ENCODE results near the gene ROPN1. TPM values are rescaled to one million over a fixed set of nuclear protein-coding genes. Genes with fewer than 3 reads are reported as not detected.

ROPN1 gene
- total RNA-seq (2022; extraction: Qiagen RNA extraction; ENCODE audit: low read depth) = not detected in 5 replicates

GRCh38 chr3:123991730-123992588 is at the start of gene ROPN1:
Gene ROPN1, minus strand, starts transcription at chr3:123992124. Its CDS starts 11,643 bp downstream, at chr3:123980481.

DNA sequence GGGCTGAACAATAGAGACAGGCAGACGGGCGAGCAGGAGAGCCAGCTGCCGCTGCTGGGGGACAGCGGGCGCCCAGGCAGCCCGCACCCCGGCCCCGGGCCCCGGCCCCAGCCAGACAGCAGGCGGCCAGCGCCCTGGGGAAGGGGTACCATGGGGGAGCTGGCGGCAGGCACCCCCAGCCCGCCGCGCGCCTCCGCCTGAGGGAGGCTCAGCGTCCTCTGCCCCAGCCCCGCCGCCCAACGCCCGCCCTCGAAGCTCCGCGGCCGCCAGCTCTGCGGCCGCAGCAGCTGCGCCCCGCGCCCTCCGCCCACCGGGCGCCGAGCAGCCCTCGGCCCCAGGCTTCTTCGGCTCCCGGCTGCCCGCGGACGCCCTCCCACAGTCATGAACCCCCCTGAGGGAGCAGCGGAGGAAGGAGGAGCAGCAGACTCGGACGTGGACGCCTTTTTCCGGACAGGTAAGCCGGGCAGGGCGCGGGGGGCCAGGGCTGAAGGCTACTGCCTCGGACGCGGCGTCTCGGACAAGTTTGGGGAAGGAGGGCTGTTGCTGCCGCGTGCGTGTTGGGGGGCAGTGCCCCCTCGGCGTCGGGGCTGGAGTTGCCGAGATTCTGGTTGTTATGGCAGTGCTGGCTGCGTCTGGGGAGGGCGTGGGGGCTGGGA is 41.6 kb upstream of the ROPN1 start, which contains the start of gene KALRN:
TSS of gene KALRN (plus strand) at position 10 of the 656 bp plus-strand sequence.

DNA sequence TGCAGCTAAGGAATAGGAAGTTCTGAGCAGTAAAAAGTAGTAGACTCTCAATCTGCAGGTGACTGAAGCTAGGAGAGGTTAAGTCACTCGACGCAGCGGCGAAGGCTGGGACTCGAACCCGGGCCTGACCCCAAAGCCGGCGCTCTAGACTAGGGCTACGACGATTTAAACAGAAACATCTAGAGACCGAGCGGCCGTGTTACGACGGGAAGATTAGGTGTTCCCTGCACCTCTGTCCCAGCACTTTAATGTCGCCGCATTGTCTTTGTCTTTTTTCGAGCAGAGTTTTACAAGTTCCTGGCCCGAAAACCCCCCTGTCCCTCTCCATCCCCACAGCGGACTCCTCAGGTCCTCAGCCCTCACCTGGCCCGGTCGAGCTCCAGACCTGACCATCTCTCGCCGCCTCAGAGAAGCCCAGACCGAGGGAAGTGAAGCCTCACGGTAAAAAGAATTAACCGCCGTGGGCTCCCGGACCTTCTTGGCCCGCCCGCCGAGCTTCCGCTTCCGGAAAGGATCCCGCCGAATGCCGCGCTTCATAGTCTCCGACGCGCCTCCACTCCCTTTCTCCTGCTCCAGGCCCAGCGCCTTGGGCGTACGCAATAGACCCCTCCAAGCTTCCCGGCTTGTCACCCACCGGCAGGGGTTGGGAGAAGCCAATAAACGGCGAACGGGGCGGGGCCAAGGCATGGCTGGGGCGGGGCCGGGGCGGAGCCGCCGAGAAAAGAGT is 31.0 kb downstream of the ROPN1 start, which contains the start of gene CCDC14:
TSS of gene CCDC14 (minus strand) at position 449 of the 727 bp plus-strand sequence. CDS start at position 393, 56 bp downstream.

Other genes starting within 250 kb of the ROPN1 start
- 12.3 to 16.6 TPM (median 15.2 TPM) in 5 replicates for gene MYLK, start 107.8 kb downstream of the ROPN1 start, total RNA-seq (2022; extraction: Qiagen RNA extraction; ENCODE audit: low read depth)
- gene CCDC14, start 30.9 kb downstream of the ROPN1 start, total RNA-seq (2022; extraction: Qiagen RNA extraction; ENCODE audit: low read depth) = 18.4 to 22.9 TPM (median 21.3 TPM) in 5 replicates
- 1.6 to 3.6 TPM (median 2.1 TPM) in 5 replicates for gene KALRN, start 41.2 kb upstream of the ROPN1 start, total RNA-seq (2022; extraction: Qiagen RNA extraction; ENCODE audit: low read depth)

Measured in A549 treated with DMSO at 1 μM for 4 hours (cell line).